GM04503 (cell line): ENCODE results near the gene CYP19A1.

Source experiments
- DNase-seq: peaks from one replicate; pipeline ENCODE4 v3.0.0-alpha.2; 2012; ENCODE audit warnings: low read depth

Gene CYP19A1

GRCh38 chr15:51323749-51324148 lies 14.6 kb downstream of the CYP19A1 start:
- no peak for DNase-seq

GRCh38 chr15:51322621-51323296 lies 15.6 kb downstream of the CYP19A1 start:
- DNase-seq: no peak

GRCh38 chr15:51321316-51321715 lies 17.1 kb downstream of the CYP19A1 start:
- DNase-seq: no peak

- no peak for DNase-seq
Observed at GRCh38 chr15:51320843-51321242, 17.6 kb downstream of the CYP19A1 start.

- no peak for DNase-seq
Observed at GRCh38 chr15:51319539-51319938, 18.9 kb downstream of the CYP19A1 start.

GRCh38 chr15:51318382-51319150 lies 19.8 kb downstream of the CYP19A1 start:
- peak; percentile 68 for DNase-seq

- DNase-seq: no peak
Observed at GRCh38 chr15:51316636-51317035, 21.8 kb downstream of the CYP19A1 start.

- no peak for DNase-seq
Observed at GRCh38 chr15:51315726-51316125, 22.7 kb downstream of the CYP19A1 start.

- DNase-seq: no peak
Observed at GRCh38 chr15:51314391-51315337, 23.7 kb downstream of the CYP19A1 start.

GRCh38 chr15:51313644-51314280 lies 24.6 kb downstream of the CYP19A1 start:
- DNase-seq: no peak

GRCh38 chr15:51313074-51313393 lies 25.4 kb downstream of the CYP19A1 start:
- DNase-seq: no peak

GRCh38 chr15:51312166-51313073 lies 26.0 kb downstream of the CYP19A1 start:
- DNase-seq: no peak

- no peak for DNase-seq
Observed at GRCh38 chr15:51311510-51311909, 26.9 kb downstream of the CYP19A1 start.

GRCh38 chr15:51310064-51310463 lies 28.3 kb downstream of the CYP19A1 start:
- DNase-seq: peak; percentile 24

- DNase-seq: no peak
Observed at GRCh38 chr15:51307811-51308210, 30.6 kb downstream of the CYP19A1 start.

GRCh38 chr15:51307325-51307724 lies 31.1 kb downstream of the CYP19A1 start:
- no peak for DNase-seq

GRCh38 chr15:51303462-51303980 lies 34.9 kb downstream of the CYP19A1 start:
- DNase-seq: no peak

GRCh38 chr15:51302480-51302879 lies 35.9 kb downstream of the CYP19A1 start:
- no peak for DNase-seq

- DNase-seq: no peak
Observed at GRCh38 chr15:51299187-51300015, 39.0 kb downstream of the CYP19A1 start.

GRCh38 chr15:51298620-51299019 lies 39.8 kb downstream of the CYP19A1 start:
- DNase-seq: no peak
